ENCODE data around the gene SLC34A2. TPM values are rescaled to one million over a fixed set of nuclear protein-coding genes. Genes with fewer than 3 reads are reported as not detected.
A peak's percentile ranks its signal among the peaks of the same experiment; 100 is the strongest.

The SLC34A2 gene
- total RNA-seq, 1 experiment from 2014 or later: 1.7 TPM

DNA sequence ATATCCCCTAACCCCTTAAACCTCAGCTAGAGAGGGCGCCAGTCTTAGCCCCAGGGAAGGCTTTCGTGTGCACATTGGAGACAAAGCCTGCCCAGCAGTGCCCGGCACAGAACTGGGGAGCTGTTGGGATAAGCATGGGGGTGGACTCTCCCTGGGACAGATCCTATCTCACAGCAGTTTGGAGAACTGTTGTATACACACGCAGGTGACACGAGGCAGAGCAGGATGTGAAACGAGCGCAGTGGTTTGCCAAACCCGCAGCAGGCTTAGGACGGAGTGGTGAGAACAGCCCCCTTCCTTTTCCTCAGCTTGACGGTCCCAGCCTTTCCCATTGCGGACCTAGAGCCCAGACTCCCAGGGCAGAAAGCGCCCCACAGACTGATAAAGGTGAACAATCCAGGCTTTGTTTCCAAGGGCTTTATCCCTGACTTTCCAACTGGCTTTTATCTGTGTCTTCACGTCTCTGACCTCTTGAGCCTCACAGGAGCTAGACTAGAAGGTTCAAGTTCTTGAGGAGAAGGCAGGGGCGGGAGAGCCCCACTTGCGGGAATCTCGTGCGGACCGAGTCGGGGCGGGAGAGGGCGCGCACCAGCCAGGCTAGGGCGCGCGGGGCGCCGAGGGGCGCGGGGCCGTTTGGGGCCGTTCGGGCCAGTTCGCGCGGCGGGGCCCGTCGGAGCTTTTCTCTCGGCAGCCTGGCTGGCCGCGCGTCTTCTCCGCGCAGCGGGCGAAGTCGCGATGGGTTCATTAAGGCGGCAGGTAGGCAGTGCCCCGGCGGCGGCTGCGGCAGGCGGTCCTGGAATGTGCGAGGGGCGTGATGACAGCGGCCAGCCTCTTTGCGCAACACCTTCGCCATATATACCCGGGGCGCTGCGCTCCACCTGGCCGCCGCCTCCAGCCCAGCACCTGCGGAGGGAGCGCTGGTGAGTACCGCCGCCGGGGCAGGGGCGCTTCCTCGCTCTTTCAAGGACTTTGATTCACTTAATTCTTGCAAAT lies at the start of gene SLC34A2 (continued):
- TF ChIP-seq, protein P1, sequence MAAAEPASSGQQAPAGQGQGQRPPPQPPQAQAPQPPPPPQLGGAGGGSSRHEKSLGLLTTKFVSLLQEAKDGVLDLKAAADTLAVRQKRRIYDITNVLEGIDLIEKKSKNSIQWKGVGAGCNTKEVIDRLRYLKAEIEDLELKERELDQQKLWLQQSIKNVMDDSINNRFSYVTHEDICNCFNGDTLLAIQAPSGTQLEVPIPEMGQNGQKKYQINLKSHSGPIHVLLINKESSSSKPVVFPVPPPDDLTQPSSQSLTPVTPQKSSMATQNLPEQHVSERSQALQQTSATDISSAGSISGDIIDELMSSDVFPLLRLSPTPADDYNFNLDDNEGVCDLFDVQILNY (CRISPR knock-in tag; IDR thresholded peaks at IDR 0.05): peak; percentile 94
- no peak for TF ChIP-seq RORB (CRISPR knock-in tag; IDR thresholded peaks at IDR 0.05)
- peak; percentile 89; the same call in 1 of the 2 replicates for TF ChIP-seq ESRRA (CRISPR knock-in tag; IDR thresholded peaks at IDR 0.05; ENCODE audit: borderline replicate concordance)
- TF ChIP-seq ZNF232 (CRISPR knock-in tag; IDR thresholded peaks at IDR 0.05): no peak
- peak; percentile 78; the same call in 1 of the 2 replicates for TF ChIP-seq NR2C2 (CRISPR knock-in tag; IDR thresholded peaks at IDR 0.05)
- no peak for TF ChIP-seq ZNF423 (CRISPR knock-in tag; IDR thresholded peaks at IDR 0.05)
- TF ChIP-seq, protein P2, sequence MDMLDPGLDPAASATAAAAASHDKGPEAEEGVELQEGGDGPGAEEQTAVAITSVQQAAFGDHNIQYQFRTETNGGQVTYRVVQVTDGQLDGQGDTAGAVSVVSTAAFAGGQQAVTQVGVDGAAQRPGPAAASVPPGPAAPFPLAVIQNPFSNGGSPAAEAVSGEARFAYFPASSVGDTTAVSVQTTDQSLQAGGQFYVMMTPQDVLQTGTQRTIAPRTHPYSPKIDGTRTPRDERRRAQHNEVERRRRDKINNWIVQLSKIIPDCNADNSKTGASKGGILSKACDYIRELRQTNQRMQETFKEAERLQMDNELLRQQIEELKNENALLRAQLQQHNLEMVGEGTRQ (CRISPR knock-in tag; IDR thresholded peaks at IDR 0.05): no peak
- TF ChIP-seq JAZF1 (CRISPR knock-in tag; IDR thresholded peaks at IDR 0.05): no peak
- TF ChIP-seq NR3C1 (CRISPR knock-in tag; conservative IDR thresholded peaks at IDR 0.05; ENCODE audit: low read depth): no peak
- peak; percentile 91; the same call in 1 of the 2 replicates for TF ChIP-seq SMAD4 (CRISPR knock-in tag; IDR thresholded peaks at IDR 0.05)
- TF ChIP-seq SP1 (CRISPR knock-in tag; conservative IDR thresholded peaks at IDR 0.05): peak; percentile 40; the same call in 1 of the 2 replicates
- TF ChIP-seq SOX15 (CRISPR knock-in tag; IDR thresholded peaks at IDR 0.05): no peak
- TF ChIP-seq, protein P3, sequence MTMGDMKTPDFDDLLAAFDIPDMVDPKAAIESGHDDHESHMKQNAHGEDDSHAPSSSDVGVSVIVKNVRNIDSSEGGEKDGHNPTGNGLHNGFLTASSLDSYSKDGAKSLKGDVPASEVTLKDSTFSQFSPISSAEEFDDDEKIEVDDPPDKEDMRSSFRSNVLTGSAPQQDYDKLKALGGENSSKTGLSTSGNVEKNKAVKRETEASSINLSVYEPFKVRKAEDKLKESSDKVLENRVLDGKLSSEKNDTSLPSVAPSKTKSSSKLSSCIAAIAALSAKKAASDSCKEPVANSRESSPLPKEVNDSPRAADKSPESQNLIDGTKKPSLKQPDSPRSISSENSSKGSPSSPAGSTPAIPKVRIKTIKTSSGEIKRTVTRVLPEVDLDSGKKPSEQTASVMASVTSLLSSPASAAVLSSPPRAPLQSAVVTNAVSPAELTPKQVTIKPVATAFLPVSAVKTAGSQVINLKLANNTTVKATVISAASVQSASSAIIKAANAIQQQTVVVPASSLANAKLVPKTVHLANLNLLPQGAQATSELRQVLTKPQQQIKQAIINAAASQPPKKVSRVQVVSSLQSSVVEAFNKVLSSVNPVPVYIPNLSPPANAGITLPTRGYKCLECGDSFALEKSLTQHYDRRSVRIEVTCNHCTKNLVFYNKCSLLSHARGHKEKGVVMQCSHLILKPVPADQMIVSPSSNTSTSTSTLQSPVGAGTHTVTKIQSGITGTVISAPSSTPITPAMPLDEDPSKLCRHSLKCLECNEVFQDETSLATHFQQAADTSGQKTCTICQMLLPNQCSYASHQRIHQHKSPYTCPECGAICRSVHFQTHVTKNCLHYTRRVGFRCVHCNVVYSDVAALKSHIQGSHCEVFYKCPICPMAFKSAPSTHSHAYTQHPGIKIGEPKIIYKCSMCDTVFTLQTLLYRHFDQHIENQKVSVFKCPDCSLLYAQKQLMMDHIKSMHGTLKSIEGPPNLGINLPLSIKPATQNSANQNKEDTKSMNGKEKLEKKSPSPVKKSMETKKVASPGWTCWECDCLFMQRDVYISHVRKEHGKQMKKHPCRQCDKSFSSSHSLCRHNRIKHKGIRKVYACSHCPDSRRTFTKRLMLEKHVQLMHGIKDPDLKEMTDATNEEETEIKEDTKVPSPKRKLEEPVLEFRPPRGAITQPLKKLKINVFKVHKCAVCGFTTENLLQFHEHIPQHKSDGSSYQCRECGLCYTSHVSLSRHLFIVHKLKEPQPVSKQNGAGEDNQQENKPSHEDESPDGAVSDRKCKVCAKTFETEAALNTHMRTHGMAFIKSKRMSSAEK (CRISPR knock-in tag; IDR thresholded peaks at IDR 0.05; ENCODE audit: borderline replicate concordance): peak; percentile 55; the same call in 1 of the 2 replicates
- TF ChIP-seq, protein P4, sequence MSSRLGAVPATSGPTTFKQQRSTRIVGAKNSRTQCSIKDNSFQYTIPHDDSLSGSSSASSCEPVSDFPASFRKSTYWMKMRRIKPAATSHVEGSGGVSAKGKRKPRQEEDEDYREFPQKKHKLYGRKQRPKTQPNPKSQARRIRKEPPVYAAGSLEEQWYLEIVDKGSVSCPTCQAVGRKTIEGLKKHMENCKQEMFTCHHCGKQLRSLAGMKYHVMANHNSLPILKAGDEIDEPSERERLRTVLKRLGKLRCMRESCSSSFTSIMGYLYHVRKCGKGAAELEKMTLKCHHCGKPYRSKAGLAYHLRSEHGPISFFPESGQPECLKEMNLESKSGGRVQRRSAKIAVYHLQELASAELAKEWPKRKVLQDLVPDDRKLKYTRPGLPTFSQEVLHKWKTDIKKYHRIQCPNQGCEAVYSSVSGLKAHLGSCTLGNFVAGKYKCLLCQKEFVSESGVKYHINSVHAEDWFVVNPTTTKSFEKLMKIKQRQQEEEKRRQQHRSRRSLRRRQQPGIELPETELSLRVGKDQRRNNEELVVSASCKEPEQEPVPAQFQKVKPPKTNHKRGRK (CRISPR knock-in tag; IDR thresholded peaks at IDR 0.05; ENCODE audit: borderline replicate concordance): no peak
- TF ChIP-seq, protein P5, sequence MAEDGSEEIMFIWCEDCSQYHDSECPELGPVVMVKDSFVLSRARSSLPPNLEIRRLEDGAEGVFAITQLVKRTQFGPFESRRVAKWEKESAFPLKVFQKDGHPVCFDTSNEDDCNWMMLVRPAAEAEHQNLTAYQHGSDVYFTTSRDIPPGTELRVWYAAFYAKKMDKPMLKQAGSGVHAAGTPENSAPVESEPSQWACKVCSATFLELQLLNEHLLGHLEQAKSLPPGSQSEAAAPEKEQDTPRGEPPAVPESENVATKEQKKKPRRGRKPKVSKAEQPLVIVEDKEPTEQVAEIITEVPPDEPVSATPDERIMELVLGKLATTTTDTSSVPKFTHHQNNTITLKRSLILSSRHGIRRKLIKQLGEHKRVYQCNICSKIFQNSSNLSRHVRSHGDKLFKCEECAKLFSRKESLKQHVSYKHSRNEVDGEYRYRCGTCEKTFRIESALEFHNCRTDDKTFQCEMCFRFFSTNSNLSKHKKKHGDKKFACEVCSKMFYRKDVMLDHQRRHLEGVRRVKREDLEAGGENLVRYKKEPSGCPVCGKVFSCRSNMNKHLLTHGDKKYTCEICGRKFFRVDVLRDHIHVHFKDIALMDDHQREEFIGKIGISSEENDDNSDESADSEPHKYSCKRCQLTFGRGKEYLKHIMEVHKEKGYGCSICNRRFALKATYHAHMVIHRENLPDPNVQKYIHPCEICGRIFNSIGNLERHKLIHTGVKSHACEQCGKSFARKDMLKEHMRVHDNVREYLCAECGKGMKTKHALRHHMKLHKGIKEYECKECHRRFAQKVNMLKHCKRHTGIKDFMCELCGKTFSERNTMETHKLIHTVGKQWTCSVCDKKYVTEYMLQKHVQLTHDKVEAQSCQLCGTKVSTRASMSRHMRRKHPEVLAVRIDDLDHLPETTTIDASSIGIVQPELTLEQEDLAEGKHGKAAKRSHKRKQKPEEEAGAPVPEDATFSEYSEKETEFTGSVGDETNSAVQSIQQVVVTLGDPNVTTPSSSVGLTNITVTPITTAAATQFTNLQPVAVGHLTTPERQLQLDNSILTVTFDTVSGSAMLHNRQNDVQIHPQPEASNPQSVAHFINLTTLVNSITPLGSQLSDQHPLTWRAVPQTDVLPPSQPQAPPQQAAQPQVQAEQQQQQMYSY (CRISPR knock-in tag; IDR thresholded peaks at IDR 0.05): peak; percentile 58
- TF ChIP-seq, protein P6, sequence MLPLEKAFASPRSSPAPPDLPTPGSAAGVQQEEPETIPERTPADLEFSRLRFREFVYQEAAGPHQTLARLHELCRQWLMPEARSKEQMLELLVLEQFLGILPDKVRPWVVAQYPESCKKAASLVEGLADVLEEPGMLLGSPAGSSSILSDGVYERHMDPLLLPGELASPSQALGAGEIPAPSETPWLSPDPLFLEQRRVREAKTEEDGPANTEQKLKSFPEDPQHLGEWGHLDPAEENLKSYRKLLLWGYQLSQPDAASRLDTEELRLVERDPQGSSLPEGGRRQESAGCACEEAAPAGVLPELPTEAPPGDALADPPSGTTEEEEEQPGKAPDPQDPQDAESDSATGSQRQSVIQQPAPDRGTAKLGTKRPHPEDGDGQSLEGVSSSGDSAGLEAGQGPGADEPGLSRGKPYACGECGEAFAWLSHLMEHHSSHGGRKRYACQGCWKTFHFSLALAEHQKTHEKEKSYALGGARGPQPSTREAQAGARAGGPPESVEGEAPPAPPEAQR (CRISPR knock-in tag; IDR thresholded peaks at IDR 0.05): no peak
- TF ChIP-seq, protein P7, sequence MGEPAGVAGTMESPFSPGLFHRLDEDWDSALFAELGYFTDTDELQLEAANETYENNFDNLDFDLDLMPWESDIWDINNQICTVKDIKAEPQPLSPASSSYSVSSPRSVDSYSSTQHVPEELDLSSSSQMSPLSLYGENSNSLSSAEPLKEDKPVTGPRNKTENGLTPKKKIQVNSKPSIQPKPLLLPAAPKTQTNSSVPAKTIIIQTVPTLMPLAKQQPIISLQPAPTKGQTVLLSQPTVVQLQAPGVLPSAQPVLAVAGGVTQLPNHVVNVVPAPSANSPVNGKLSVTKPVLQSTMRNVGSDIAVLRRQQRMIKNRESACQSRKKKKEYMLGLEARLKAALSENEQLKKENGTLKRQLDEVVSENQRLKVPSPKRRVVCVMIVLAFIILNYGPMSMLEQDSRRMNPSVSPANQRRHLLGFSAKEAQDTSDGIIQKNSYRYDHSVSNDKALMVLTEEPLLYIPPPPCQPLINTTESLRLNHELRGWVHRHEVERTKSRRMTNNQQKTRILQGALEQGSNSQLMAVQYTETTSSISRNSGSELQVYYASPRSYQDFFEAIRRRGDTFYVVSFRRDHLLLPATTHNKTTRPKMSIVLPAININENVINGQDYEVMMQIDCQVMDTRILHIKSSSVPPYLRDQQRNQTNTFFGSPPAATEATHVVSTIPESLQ (CRISPR knock-in tag; IDR thresholded peaks at IDR 0.05): no peak
- peak; percentile 79; the same call in 1 of the 2 replicates for TF ChIP-seq KAT7 (CRISPR knock-in tag; IDR thresholded peaks at IDR 0.05; ENCODE audit: borderline replicate concordance)
- TF ChIP-seq, protein P8, sequence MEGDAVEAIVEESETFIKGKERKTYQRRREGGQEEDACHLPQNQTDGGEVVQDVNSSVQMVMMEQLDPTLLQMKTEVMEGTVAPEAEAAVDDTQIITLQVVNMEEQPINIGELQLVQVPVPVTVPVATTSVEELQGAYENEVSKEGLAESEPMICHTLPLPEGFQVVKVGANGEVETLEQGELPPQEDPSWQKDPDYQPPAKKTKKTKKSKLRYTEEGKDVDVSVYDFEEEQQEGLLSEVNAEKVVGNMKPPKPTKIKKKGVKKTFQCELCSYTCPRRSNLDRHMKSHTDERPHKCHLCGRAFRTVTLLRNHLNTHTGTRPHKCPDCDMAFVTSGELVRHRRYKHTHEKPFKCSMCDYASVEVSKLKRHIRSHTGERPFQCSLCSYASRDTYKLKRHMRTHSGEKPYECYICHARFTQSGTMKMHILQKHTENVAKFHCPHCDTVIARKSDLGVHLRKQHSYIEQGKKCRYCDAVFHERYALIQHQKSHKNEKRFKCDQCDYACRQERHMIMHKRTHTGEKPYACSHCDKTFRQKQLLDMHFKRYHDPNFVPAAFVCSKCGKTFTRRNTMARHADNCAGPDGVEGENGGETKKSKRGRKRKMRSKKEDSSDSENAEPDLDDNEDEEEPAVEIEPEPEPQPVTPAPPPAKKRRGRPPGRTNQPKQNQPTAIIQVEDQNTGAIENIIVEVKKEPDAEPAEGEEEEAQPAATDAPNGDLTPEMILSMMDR (IDR thresholded peaks at IDR 0.05): no peak
- no peak for TF ChIP-seq ZNF416 (CRISPR knock-in tag; IDR thresholded peaks at IDR 0.05)
- TF ChIP-seq JUN (CRISPR knock-in tag; IDR thresholded peaks at IDR 0.05): peak; percentile 94; the same call in 1 of the 2 replicates

Data from WTC11 (cell line).